Lower lobe of right lung (tissue), 2 donors: ENCODE measurements around the gene HOXA13. TPM values are rescaled to one million over a fixed set of nuclear protein-coding genes. Genes with fewer than 3 reads are reported as not detected.

ENCODE experiments used
- ATAC-seq, 2 donors: fragments of 200-7000 bp; cut with Tn5 transposase; one replicate each; pipeline ENCODE4 v1.9.1; 2020 to 2022; ENCODE audit warnings: mild to moderate bottlenecking in 2 of 2, moderate library complexity in 2 of 2
- DNase-seq: peaks from one replicate; pipeline ENCODE4 v3.0.0-alpha.2; 2020
- H3K27ac ChIP-seq: fragments of 200-600 bp; one replicate; pipeline ENCODE4 v1.8.0; 2022
- H3K27me3 ChIP-seq: fragments of 200-600 bp; one replicate; pipeline ENCODE4 v1.8.0; 2022; ENCODE audit warnings: low read depth
- H3K36me3 ChIP-seq: fragments of 200-600 bp; one replicate; pipeline ENCODE4 v1.8.0; 2022; ENCODE audit warnings: mild to moderate bottlenecking
- H3K4me1 ChIP-seq: fragments of 200-600 bp; one replicate; pipeline ENCODE4 v1.8.0; 2022
- H3K4me3 ChIP-seq: fragments of 200-600 bp; one replicate; pipeline ENCODE4 v1.8.0; 2022; ENCODE audit warnings: mild to moderate bottlenecking
- H3K9me3 ChIP-seq: fragments of 200-600 bp; one replicate; pipeline ENCODE4 v1.8.0; 2022
- intact Hi-C: fragments of 100-400 bp; cut with DNase I; formaldehyde crosslinking; loops from one replicate; pipeline ENCODE4 v1.11.0; 2022
- total RNA-seq: library from RNA; stranded (reverse); fragmentation: NEBNext Ultra II Directional; extraction: Animal tissue kit (Norgen Biotek cat#: 25700); gene quantifications from one replicate; pipeline ENCODE4 v1.2.1, GENCODE V29; 2021
- TF ChIP-seq, protein P1 (sequence below): fragments of 200-600 bp; IDR thresholded peaks from one replicate; pipeline ENCODE4 v1.8.0; 2022; ENCODE audit warnings: antibody characterized with exemption, mild to moderate bottlenecking
- donor health status: DM: no; HTN: yes; CAD: no; lungs with severe emphysema.

The HOXA13 gene
- total RNA-seq, 1 donor from 2014 or later = not detected

DNA sequence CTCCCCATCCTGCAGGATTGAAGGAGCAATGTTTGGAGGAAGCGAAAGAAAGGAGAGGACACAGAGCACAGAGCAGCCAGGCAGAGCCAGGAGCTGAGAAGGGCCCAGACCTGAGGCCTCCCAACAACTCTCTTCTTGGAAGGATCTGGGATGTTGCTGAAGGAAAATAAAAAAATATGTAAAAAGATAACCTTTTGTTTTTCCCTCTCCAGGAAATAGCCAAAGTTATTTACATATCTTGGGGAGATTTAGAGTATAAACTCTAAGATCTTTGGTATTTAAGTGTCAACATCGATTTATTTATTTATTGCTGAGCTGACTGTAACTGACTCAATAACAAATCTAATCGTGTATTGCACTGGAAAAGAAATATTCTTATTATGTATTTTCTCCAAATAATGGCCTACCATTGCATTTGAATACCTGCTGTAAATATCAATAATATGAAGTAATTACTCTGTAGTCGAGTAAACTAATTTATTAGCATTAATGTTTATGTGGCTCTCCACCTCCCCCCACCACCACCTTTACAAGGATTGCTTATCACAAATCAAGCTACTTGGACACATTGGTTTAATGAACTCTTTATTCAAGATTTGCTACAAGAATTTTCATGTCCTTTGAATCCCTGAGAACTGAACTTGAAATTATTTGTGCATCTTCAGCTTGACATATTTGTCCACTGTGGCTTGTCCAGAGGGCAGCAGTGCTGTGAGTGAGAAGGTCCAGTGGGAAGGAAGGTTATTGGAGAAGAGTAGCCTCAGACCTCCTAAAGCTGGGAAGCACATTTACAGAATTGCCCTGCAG lies 13.0 kb downstream of the HOXA13 start:
- Histone ChIP-seq H3K36me3 (no peaks in the 10 kb centered on the region), H3K9me3 (no peaks in the 10 kb centered on the region), H3K4me1 (peaks cover 50% of the 10 kb centered on the region), H3K27me3 (peaks cover 100% of the 10 kb centered on the region), H3K4me3 (no peak overlapping the region), H3K27ac (no peak overlapping the region)
- TF ChIP-seq, protein P1, sequence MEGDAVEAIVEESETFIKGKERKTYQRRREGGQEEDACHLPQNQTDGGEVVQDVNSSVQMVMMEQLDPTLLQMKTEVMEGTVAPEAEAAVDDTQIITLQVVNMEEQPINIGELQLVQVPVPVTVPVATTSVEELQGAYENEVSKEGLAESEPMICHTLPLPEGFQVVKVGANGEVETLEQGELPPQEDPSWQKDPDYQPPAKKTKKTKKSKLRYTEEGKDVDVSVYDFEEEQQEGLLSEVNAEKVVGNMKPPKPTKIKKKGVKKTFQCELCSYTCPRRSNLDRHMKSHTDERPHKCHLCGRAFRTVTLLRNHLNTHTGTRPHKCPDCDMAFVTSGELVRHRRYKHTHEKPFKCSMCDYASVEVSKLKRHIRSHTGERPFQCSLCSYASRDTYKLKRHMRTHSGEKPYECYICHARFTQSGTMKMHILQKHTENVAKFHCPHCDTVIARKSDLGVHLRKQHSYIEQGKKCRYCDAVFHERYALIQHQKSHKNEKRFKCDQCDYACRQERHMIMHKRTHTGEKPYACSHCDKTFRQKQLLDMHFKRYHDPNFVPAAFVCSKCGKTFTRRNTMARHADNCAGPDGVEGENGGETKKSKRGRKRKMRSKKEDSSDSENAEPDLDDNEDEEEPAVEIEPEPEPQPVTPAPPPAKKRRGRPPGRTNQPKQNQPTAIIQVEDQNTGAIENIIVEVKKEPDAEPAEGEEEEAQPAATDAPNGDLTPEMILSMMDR = no peak
- no peak for DNase-seq
- ATAC-seq = no peak
- intact Hi-C loops = no loop called here

DNA sequence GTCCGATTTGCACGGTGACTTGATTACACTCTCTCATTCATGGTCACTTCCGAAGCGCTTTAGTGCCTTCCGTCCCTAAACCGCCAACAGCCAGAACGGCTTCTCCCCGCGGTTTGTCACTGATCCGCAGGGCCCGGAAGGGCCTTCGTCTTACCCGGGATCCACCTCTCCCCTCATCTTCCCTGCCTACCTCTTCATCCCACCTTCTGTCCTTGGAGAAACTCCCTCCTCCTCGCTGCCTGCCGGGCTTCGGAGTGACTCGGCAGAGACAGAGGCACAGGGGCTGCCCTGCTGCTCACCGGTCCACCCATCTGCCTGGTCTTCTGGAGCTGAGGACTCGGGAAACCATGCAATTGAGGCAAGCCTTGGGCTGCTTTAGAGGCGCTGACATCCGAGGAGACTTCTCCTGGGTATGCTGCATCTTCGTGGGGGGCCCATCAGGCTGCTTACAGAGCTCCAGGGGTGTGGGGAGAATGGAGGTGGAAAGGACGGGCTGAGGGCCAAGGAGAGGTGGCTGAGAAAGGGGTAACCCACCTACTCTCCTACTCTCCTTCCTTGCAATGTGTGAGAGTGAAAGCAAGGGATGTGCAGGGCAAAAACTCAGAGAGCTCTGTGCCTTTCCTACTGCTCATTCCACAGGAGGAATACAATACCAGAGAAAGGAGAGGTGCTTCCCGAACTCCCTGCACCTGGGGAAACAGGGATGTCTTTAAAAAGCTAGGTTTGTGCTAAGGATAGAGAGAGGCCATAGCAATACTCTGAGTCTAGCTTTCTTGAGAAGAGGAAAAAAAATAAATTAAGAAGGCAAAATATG lies 13.8 kb downstream of the HOXA13 start:
- Histone ChIP-seq H3K4me3 (no peak overlapping the region), H3K9me3 (no peaks in the 10 kb centered on the region), H3K36me3 (no peaks in the 10 kb centered on the region), H3K27me3 (peaks cover 100% of the 10 kb centered on the region), H3K4me1 (peaks cover 47% of the 10 kb centered on the region), H3K27ac (no peak overlapping the region)
- intact Hi-C loops = no loop called here
- DNase-seq (no peak), ATAC-seq (no peak)
- TF ChIP-seq, protein P1 = no peak

DNA sequence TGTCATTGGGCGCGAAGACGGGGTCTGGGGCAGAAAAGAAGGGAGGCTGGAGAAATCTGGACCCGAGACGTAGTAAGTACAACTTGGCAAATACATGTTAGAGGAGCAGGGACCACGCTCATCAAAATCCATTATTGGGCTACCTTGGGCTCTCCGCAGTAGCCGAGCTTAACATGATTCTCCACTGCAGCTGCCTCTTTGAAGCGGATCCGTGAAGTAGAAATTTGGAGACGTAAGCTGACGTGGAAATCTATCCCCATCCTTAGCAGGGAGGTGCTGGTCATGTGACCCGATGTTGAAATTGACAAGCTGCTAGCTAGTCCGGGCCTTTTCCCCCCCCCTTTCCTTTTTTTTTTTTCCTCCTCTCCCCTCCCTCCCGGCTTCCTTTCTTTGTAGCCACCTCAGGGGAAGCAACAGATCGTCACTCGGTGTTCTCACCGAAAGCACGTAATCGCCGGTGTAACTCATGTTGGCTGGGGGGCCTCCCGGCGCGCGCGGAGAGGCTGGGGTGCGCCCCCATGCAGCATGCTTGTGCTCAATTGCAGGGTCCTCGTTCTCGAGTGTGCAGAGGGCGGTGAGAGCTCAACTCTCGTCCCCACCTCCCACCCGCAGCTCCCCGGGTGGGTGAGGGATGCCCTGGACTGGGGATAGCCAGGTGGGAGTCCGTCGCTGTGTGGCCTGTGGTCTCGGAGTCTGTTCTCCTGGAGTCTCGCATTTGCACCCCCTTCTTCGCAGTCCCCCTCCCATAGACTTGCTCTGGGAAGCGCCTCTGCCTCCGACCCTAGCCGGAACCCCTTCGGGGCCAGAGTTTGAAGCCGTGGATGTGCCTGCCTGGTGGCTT lies 14.7 kb downstream of the HOXA13 start, which contains the start of gene HOXA11:
HOXA11 (minus strand) TSS at position 220 of the 841 bp plus-strand sequence; CDS start at position 132, 88 bp downstream.
- TF ChIP-seq, protein P1 = no peak
- intact Hi-C loops = no loop called here
- H3K4me1 ChIP-seq = peaks cover 47% of the 10 kb centered on the region
- DNase-seq (no peak), ATAC-seq (no peak)
- no peaks in the 10 kb centered on the region for H3K36me3 ChIP-seq
- H3K4me3 ChIP-seq = peak within 1 kb of the TSS; percentile 40
- H3K27ac ChIP-seq = no peak within 1 kb of the TSS
- no peaks in the 10 kb centered on the region for H3K9me3 ChIP-seq
- H3K27me3 ChIP-seq = peaks cover 99% of the 10 kb centered on the region

DNA sequence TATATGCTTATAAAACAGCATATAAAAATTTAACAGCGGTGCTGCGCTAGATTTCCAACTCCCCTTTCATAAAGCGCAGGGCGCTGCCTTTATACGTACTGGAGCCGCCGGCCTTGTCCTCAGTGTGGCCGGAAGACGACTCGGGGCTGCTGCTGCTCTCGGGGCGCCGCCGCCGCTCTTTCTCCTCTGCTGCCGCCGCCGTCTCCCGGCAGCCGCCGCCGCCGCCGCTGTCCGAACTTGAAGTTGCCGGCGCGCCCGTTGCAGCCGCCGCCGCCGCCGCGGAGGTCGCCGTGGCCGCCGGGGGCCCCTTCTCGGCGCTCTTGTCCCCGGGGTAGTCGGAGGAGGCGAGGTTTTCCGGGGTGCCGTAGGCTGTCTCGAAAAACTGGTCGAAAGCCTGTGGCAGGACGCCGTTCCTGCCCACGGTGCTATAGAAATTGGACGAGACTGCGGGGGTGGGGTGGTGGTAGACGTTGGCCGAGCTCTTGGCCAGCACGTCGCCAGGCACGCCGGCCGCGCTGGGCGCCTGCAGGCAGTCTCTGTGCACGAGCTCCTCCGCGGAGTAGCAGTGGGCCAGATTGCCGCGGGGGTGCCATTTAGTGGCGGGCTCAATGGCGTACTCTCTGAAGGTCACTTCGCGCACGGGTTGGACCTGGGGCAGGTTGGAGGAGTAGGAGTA lies 15.4 kb downstream of the HOXA13 start:
- Histone ChIP-seq H3K4me3 (peak overlapping the region; percentile 40), H3K27me3 (peaks cover 99% of the 10 kb centered on the region), H3K9me3 (no peaks in the 10 kb centered on the region), H3K27ac (no peak overlapping the region), H3K4me1 (peaks cover 53% of the 10 kb centered on the region), H3K36me3 (no peaks in the 10 kb centered on the region)
- no peak for ATAC-seq
- intact Hi-C loops = no loop called here
- TF ChIP-seq, protein P1 = no peak
- DNase-seq = no peak
